Neuron (in vitro differentiated cells): ENCODE data around the gene MMUT.

Experiments
- H2AFZ ChIP-seq: one replicate; pipeline ENCODE4 v1.6.1; 2013; ENCODE audit warnings: low read depth, mild to moderate bottlenecking, inconsistent platforms, low read length, moderate library complexity
- H3K27me3 ChIP-seq: one replicate; pipeline ENCODE4 v1.6.1; 2013; ENCODE audit warnings: low read length; ENCODE audit not compliant: insufficient read depth
- H3K36me3 ChIP-seq: one replicate; pipeline ENCODE4 v1.6.1; 2013; ENCODE audit warnings: low read length; ENCODE audit not compliant: insufficient read depth
- H3K4me1 ChIP-seq: one replicate; pipeline ENCODE4 v1.6.1; 2013; ENCODE audit warnings: low read length; ENCODE audit not compliant: insufficient read depth
- H3K4me3 ChIP-seq: 2 replicates; pipeline ENCODE4 v1.5.1; 2013; ENCODE audit warnings: mild to moderate bottlenecking, low read length, moderate library complexity
- H3K9me3 ChIP-seq: one replicate; pipeline ENCODE4 v1.6.1; 2013; ENCODE audit warnings: low read length

Gene MMUT

DNA sequence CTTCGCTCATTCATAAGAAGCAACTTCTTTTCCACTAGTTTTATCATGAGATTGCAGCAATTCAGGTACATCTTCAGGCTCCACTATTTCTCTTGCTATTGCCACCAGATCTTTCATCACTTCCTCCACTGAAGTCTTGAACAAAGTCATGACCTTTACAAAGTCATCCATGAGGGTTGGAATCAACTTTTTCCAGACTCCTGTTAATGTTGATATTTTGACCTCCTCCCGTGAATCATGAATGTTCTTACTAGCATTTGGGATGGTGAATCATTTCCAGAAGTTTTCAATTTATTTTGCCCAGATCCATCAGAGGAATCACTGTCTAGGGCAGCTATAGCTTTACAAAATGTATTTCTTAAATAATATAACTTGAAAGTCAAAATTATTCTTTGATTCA is 1.6 kb upstream of the MMUT start:
- peaks cover 14% of the 10 kb centered on the region for H3K4me1 ChIP-seq

DNA sequence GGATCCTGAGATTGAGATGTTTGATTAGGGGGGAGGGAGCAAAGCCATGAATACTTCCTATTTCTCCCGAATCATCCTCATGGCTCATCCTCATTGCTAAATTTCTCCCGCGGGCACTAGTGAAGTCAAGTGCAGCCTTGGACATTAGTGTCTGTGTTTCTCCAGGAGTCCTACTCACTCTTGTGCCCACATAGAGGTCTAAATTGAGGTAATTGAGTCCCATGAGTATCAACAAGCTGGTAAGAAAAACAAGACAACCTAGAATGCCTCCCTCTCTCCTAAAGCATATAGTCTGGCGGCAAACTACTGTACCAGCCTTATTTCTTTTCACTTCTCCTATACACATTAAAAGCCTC is 537 bp upstream of the MMUT start:
- peak overlapping the region; percentile 40 for H2AFZ ChIP-seq
- peaks cover 7% of the 10 kb centered on the region for H3K36me3 ChIP-seq
- H3K4me1 ChIP-seq, result peaks cover 14% of the 10 kb centered on the region
- no peaks in the 10 kb centered on the region for H3K27me3 ChIP-seq
- no peaks in the 10 kb centered on the region for H3K9me3 ChIP-seq
- peak overlapping the region; percentile 73 for H3K4me3 ChIP-seq

More for the DNA sequence above, 1.6 kb upstream of the MMUT start:
- Histone ChIP-seq H3K4me3 (peak overlapping the region; percentile 73), H2AFZ (no peak overlapping the region), H3K27me3 (no peaks in the 10 kb centered on the region), H3K36me3 (no peaks in the 10 kb centered on the region), H3K9me3 (no peaks in the 10 kb centered on the region)

DNA sequence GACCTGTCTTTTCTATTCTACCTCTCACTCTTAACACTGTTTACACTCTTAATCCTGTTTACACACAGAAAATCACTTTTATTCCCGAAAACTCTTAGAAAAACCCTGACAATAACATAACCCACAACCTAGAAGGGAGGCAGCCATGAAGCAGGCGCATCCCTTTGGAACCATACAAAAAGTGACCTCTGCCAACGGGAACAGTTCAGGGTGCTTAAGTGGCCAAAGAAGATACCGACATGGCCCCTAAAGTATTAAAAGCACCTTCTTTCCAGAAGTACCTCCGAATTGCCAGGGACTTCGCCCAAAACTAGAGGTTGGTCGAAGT is 490 bp downstream of the MMUT start:
- peaks cover 14% of the 10 kb centered on the region for H3K4me1 ChIP-seq
- H3K27me3 ChIP-seq, result no peaks in the 10 kb centered on the region

DNA sequence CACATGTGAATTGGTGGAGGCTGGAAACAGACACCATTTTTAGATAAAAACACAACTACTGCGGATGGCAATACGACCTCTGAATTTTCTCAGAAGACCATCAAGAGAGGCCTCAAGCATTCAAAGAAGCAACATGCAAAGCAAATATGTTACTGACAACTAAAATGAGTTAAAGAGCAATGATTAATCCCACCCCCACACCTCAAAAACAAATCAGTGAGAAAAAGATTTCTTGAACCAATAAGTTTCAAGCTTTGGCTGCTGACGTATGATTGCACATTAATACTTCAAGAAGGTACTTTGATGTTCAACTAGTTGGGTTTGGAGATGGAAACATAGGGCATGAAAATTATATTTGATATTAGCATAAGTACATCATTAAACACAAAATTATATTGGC is 982 bp downstream of the MMUT start:
- Histone ChIP-seq H3K36me3 (peaks cover 19% of the 10 kb centered on the region), H2AFZ (no peak overlapping the region), H3K4me3 (peak overlapping the region; percentile 73), H3K9me3 (no peaks in the 10 kb centered on the region), H3K4me1 (peaks cover 14% of the 10 kb centered on the region), H3K27me3 (no peaks in the 10 kb centered on the region)

More for the DNA sequence above, 490 bp downstream of the MMUT start:
- Histone ChIP-seq H3K9me3 (no peaks in the 10 kb centered on the region), H3K4me3 (peak overlapping the region; percentile 73), H3K36me3 (peaks cover 17% of the 10 kb centered on the region), H2AFZ (peak overlapping the region; percentile 29)

DNA sequence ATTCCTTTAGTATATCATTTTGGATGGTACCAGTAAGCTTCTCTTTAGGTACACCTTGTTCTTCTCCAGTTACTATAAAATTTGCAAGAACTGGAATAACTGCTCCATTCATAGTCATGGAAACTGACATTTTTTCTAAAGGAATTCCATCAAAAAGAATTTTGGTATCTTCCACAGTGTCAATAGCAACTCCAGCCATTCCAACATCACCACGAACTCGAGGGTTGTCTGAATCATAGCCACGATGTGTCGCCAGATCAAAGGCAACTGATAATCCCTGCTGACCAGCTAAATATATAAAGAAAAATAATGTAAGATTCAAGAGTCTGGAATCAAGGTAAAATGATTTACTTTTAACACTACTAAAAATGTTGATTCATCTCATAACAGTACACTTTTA is 5.3 kb downstream of the MMUT start:
- Histone ChIP-seq H3K9me3 (no peaks in the 10 kb centered on the region), H3K27me3 (no peaks in the 10 kb centered on the region), H3K4me3 (no peak overlapping the region), H3K4me1 (peaks cover 9% of the 10 kb centered on the region), H3K36me3 (peaks cover 44% of the 10 kb centered on the region), H2AFZ (no peak overlapping the region)

DNA sequence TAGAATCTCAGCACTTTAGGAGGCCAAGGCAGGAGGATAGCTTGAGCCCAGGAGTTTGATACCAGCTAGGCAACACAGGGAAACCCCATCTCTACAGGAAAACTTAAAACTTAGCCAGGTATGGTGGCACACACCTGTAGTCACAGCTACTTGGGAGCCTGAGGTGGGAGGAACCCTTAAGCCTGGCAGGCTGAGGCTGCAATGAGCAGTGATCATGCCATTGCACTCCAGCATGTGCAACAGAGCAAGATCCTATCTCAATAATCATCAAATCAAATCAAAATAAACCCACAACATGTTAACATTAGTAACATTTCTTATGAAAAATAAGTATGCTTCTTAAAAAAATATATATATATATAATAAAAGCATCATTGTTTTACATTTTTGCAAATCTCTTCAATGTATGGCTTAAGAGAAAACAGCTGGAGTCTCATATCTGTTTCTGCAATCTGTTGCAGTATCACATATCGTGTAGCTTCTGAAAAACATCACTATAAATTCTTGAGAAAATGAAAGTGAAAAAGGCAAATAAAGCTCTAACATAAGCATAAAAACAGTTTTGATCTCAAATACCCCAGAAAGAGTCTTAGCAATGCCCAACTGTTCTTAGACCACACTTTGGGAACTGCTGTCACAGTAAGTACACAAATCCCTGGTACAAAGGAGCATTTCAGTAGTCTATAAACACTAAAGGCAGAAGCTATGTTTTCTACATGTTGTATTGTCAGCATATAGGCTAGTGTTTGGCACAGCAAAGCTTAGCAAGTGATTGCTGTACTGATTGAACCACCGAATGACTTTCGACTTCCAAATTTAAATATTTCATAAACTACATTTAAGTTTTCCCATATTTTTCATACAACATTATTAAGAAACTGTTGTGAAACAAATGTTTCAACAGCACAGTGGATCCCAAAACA is 8.0 kb downstream of the MMUT start:
- Histone ChIP-seq H3K9me3 (no peaks in the 10 kb centered on the region), H2AFZ (no peak overlapping the region), H3K27me3 (no peaks in the 10 kb centered on the region), H3K4me1 (no peaks in the 10 kb centered on the region), H3K36me3 (peaks cover 58% of the 10 kb centered on the region), H3K4me3 (no peak overlapping the region)

DNA sequence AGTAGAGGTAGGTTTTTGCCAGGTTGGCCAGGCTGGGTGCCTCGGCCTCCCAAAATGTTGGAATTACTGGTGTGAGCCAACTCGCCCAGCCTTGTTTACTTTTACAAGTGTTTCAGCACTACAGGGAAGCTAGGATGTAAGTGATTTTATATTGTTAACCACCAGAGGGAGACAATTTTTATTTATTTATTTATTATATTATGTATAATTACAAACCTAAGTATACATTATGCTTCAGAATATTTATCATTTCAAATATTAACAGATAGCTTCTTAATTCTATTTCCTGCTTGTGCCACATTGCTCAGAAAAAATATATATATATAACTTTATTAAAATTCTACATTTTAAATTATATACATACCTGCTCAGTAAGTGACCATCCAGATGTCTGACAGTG is 9.8 kb downstream of the MMUT start:
- H2AFZ ChIP-seq, result no peak overlapping the region
- peaks cover 57% of the 10 kb centered on the region for H3K36me3 ChIP-seq
- no peak overlapping the region for H3K4me3 ChIP-seq
- no peaks in the 10 kb centered on the region for H3K4me1 ChIP-seq
- no peaks in the 10 kb centered on the region for H3K9me3 ChIP-seq
- H3K27me3 ChIP-seq, result no peaks in the 10 kb centered on the region

DNA sequence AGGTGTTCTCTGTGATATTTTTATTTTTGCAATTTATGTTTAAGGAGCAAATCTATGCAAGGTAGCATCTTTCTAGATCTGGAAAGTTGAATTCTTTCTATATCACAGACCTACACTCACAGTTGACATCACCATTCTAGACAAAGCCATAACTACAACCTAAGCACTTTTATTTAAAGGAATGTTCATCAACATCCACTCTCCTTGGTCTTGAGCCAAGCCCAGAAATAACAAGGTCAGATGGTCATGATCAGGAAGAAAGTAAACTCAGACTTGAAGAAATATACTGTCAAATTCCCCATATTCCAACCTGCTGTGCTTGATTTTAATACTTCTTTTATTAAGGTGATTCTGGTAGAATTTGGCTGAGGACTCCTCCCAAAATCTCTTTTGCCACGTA is 32.2 kb downstream of the MMUT start:
- no peak overlapping the region for H3K4me3 ChIP-seq
- H3K9me3 ChIP-seq, result peaks cover 3% of the 10 kb centered on the region
- H3K36me3 ChIP-seq, result peaks cover 44% of the 10 kb centered on the region
- H2AFZ ChIP-seq, result no peak overlapping the region
- H3K27me3 ChIP-seq, result no peaks in the 10 kb centered on the region
- no peaks in the 10 kb centered on the region for H3K4me1 ChIP-seq

DNA sequence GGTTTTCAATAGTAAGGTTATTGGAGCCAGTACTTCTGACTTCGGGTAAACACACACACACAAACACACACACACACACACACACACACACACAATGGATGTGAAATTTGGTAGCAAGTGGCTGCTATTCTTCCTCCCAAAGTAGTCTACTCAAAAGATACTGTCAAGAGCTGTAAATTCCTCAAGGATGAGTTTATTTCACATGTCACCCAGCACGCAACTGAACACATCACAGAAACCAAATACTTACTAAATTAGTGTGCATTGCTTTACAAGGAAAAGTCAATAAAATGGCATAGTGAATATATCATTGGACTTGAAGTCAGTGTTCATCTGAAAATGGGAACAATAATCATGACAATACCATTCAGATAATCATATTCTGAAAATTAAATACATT is 32.9 kb downstream of the MMUT start:
- Histone ChIP-seq H3K9me3 (peaks cover 3% of the 10 kb centered on the region), H3K4me3 (no peak overlapping the region), H2AFZ (no peak overlapping the region), H3K27me3 (no peaks in the 10 kb centered on the region), H3K4me1 (no peaks in the 10 kb centered on the region), H3K36me3 (peaks cover 37% of the 10 kb centered on the region)

DNA sequence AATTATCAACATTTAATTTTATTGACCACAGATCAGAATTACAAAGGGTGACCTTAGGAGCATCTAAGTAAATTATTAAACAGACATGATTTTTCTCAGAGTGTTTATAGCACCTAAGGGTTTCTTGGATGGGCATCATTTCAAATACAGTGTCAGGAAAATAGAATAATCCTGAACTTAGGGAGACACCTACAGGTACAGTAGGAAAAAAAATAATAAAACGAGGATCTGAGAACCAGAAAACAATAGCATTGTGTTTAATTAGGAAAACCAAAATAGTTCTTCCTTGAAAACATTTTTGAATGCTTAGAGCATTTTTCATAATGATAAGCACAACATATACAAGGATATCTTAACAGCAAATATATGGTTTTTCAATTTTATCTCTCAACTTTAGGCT is 39.2 kb downstream of the MMUT start:
- Histone ChIP-seq H3K36me3 (no peaks in the 10 kb centered on the region), H3K9me3 (peaks cover under 1% of the 10 kb centered on the region), H2AFZ (no peak overlapping the region), H3K4me3 (no peak overlapping the region), H3K27me3 (no peaks in the 10 kb centered on the region), H3K4me1 (no peaks in the 10 kb centered on the region)

DNA sequence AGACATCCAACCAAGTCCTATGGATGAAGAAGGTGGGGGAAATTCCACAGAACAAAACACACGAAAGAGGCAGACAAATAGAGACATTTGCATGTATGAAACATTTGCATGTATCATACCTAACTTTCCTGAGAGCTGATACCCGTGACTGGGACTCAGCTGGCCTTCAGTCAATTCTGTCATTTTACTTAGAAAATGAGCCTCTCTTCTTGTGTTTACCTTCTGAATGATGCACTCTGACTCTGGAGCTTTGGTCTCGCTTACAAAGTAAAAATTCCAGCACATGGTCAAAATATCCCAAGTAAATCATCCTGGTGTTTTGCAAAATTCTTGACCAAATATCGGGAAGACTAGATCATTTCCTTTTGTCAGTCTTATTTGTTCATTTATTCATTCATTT is 46.9 kb downstream of the MMUT start:
- Histone ChIP-seq H3K27me3 (no peaks in the 10 kb centered on the region), H3K4me3 (no peak overlapping the region), H3K9me3 (no peaks in the 10 kb centered on the region), H3K36me3 (no peaks in the 10 kb centered on the region), H3K4me1 (no peaks in the 10 kb centered on the region), H2AFZ (no peak overlapping the region)

DNA sequence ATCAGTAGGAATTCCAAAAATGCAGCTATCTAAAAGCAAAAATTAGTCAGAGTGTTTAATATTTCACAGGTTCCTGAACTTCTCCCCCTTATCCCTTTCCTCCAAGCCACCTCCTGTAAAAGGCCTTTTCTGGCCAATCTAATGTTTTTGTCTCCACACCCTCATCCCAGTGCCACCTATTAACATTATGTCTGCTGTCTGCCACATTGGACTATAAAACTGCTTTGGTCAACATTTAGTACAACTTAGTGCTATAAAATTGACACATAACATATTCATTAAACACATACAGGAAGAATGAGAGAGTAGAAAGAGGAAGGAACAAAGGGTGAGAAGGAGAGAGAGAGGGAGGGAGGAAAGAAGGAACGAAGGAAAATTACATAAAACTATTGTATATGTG is 47.7 kb downstream of the MMUT start:
- H3K4me1 ChIP-seq, result no peaks in the 10 kb centered on the region
- no peak overlapping the region for H2AFZ ChIP-seq
- H3K27me3 ChIP-seq, result no peaks in the 10 kb centered on the region

DNA sequence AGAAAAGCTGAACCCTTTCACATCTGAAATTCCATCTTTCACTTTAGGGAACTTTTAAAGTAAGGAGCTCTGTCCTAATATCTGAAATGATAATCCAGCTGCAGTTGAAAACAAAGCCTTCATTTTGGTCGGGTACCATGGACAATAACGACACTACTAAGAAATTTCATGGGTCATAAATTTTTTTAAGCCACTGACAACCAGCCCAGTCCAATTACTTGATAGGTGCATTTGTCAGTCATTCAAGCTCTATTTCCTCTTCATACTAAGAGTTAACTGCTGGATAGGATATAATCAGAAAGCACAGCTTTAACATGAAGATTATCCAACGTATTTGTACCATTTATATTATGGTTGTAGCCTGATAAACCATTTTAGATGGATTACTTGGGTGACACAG is 52.5 kb downstream of the MMUT start:
- H3K9me3 ChIP-seq, result no peaks in the 10 kb centered on the region

More for the DNA sequence above, 47.7 kb downstream of the MMUT start:
- no peak overlapping the region for H3K4me3 ChIP-seq
- no peaks in the 10 kb centered on the region for H3K36me3 ChIP-seq
- H3K9me3 ChIP-seq, result no peaks in the 10 kb centered on the region

More for the DNA sequence above, 52.5 kb downstream of the MMUT start:
- Histone ChIP-seq H3K4me1 (no peaks in the 10 kb centered on the region), H2AFZ (no peak overlapping the region), H3K27me3 (no peaks in the 10 kb centered on the region), H3K36me3 (no peaks in the 10 kb centered on the region), H3K4me3 (no peak overlapping the region)
